Mammary epithelial cell (primary cell): Measurements from ENCODE around the gene SLMAP.

Experiments used
- EZH2 ChIP-seq: IDR thresholded peaks from 2 replicates; pipeline ENCODE4 v1.6.1; 2012; ENCODE audit warnings: low read length, inconsistent platforms, borderline replicate concordance
- TF ChIP-seq, protein P1 (sequence below), 2 donors: IDR thresholded peaks in 1 of 2; conservative IDR thresholded peaks in 1 of 2; 2 replicates each; pipeline ENCODE4 v1.5.1; 2011 to 2012; ENCODE audit warnings: inconsistent platforms in 2 of 2, low read length in 2 of 2, mild to moderate bottlenecking in 2 of 2, control low read depth in 1 of 2, low read depth in 1 of 2; ENCODE audit not compliant: insufficient read depth in 1 of 2; ENCODE audit errors: extremely low read depth in 1 of 2

DNA sequence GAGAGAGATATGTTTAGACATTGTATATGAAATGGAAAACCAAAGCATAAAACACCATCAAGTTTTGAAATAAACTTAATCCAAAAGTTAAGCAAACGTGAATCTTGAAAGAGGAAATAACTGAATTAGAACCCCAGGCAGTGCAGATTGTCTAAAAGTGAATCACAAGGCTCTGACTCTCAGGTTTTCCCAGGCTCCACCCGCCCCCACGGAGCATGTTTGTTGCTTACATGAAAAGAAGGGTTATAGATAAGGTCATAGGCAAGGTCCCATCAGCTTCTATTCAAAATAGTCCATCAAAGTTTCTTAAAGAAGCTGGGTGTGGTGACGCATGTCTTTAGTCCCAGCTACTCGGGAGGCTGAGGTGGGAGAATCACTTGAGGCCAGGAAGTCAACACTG, 29.0 kb upstream of the SLMAP start:
- TF ChIP-seq, protein P1, sequence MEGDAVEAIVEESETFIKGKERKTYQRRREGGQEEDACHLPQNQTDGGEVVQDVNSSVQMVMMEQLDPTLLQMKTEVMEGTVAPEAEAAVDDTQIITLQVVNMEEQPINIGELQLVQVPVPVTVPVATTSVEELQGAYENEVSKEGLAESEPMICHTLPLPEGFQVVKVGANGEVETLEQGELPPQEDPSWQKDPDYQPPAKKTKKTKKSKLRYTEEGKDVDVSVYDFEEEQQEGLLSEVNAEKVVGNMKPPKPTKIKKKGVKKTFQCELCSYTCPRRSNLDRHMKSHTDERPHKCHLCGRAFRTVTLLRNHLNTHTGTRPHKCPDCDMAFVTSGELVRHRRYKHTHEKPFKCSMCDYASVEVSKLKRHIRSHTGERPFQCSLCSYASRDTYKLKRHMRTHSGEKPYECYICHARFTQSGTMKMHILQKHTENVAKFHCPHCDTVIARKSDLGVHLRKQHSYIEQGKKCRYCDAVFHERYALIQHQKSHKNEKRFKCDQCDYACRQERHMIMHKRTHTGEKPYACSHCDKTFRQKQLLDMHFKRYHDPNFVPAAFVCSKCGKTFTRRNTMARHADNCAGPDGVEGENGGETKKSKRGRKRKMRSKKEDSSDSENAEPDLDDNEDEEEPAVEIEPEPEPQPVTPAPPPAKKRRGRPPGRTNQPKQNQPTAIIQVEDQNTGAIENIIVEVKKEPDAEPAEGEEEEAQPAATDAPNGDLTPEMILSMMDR (conservative IDR thresholded peaks at IDR 0.05 in 1 of 2, IDR thresholded peaks at IDR 0.05 in 1 of 2; ENCODE audit: extremely low read depth in 1 of 2, insufficient read depth in 1 of 2, low read depth in 1 of 2, low read length in 2 of 2): no peak
- TF ChIP-seq EZH2: no peak
